Stomach (tissue), 4 donors: ENCODE data around the gene ACYP1.

Source experiments
- EP300 ChIP-seq: sonication (generic); formaldehyde crosslinking; IDR thresholded peaks from one replicate; pipeline ENCODE4 v1.6.1; 2017; ENCODE audit warnings: antibody characterized with exemption
- POLR2A ChIP-seq, 4 donors: fragments of 450-650 bp; IDR thresholded peaks; one replicate each; pipeline ENCODE4 v1.6.1; 2016; ENCODE audit warnings: antibody characterized with exemption in 4 of 4, control low read depth in 2 of 4, mild to moderate bottlenecking in 1 of 4, moderate library complexity in 1 of 4
- POLR2AphosphoS5 ChIP-seq, 3 donors: sonication (generic); formaldehyde crosslinking; IDR thresholded peaks; one replicate each; pipeline ENCODE4 v1.6.1; 2016; ENCODE audit warnings: antibody characterized with exemption in 3 of 3
- TF ChIP-seq, protein P1 (sequence below), 7 experiments: fragments of 450-650 bp in 4 of 7; fragments of 200-600 bp in 3 of 7; sonication (generic) in 3 of 7; IDR thresholded peaks; one replicate each; pipeline ENCODE4 v1.5.1; 2016 to 2019; ENCODE audit warnings: antibody characterized with exemption in 7 of 7, control low read depth in 2 of 7, mild to moderate bottlenecking in 1 of 7

DNA sequence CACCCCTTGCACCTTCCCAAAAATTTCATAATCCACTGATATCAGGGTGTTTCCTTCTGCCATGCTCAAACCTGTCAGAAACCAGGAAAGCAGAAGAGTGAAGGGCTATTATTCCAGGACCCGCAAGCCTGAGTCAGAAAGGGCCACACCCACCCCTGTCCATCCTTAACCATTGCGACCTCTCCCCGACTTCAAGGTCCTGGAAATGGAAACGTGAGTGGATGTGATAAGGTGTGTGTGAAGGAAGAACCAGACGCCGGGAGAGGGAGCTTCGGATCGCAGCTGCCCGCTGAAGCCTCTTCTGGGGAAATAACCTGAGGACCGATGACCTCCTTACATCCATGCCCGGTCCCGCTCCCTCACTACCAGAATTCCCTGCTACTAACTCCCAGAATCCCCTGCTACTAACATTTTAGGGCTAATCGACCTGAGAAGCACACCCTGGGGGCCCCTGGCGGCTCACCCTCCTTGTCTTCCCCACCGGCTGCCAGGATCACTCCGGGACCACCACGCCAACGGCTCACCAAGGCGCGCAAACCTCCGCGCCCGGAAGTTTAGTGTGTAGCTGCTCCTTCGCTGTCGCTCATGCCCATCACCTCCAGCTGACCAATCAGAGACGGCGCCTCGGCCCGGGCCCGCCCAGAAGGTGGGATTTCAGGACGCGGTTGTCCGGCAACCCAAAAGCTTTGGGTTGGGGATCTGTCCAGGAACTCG, at the start of gene ACYP1:
- no peak for TF ChIP-seq POLR2A (IDR thresholded peaks at IDR 0.05)
- TF ChIP-seq, protein P1, sequence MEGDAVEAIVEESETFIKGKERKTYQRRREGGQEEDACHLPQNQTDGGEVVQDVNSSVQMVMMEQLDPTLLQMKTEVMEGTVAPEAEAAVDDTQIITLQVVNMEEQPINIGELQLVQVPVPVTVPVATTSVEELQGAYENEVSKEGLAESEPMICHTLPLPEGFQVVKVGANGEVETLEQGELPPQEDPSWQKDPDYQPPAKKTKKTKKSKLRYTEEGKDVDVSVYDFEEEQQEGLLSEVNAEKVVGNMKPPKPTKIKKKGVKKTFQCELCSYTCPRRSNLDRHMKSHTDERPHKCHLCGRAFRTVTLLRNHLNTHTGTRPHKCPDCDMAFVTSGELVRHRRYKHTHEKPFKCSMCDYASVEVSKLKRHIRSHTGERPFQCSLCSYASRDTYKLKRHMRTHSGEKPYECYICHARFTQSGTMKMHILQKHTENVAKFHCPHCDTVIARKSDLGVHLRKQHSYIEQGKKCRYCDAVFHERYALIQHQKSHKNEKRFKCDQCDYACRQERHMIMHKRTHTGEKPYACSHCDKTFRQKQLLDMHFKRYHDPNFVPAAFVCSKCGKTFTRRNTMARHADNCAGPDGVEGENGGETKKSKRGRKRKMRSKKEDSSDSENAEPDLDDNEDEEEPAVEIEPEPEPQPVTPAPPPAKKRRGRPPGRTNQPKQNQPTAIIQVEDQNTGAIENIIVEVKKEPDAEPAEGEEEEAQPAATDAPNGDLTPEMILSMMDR (IDR thresholded peaks at IDR 0.05), result no peak
- peak in 2 of 3 donors; percentile 35 to 66 for TF ChIP-seq POLR2AphosphoS5 (IDR thresholded peaks at IDR 0.05)
- no peak for TF ChIP-seq EP300
